Spinal cord (tissue), 4 donors: ENCODE results near the gene FREM1. TPM values are rescaled to one million over a fixed set of nuclear protein-coding genes. Genes with fewer than 3 reads are reported as not detected.

Experiments used
- polyA plus RNA-seq, 2 donors: library from polyadenylated mRNA; unstranded; fragments of 120-200 nt; gene quantifications; one replicate each; pipeline ENCODE4 v1.2.1, GENCODE V29; 2013; ENCODE audit not compliant: insufficient read length in 2 of 2
- small RNA-seq: library from RNA; depleted of rRNA; stranded (forward); fragments of <200 nt; gene quantifications from one replicate; pipeline ENCODE3, GENCODE V24; 2014; ENCODE audit warnings: low replicate concordance
- total RNA-seq, 2 donors: library from RNA; depleted of rRNA in 1 of 2; stranded (reverse); fragments of 120-200 nt in 1 of 2; fragments of >200 nt in 1 of 2; gene quantifications; one replicate each; pipeline versions ENCODE4 v1.2.3 to v1.2.4, GENCODE V29; 2013 to 2014

FREM1 gene
- total and polyA plus RNA-seq, 4 donors, result 20.8 to 41.5 (median 35.6) TPM

Small RNA genes lying within 50 kb of the gene (small RNA-seq; reads per million reads assigned to genes)
- gene RNU6-1260P, result not detected

Other genes starting within 250 kb of the FREM1 start
- 10 to 100 TPM; 14.9 to 61.0 TPM for gene ZDHHC21, start 217.0 kb downstream of the FREM1 start, total RNA-seq
- gene ZDHHC21, start 217.0 kb downstream of the FREM1 start, polyA plus RNA-seq, result 10 to 100 TPM; 14.5 to 20.3 TPM
- under 1 TPM; 0.72 to 0.79 TPM for gene CER1, start 187.7 kb downstream of the FREM1 start, total RNA-seq
- under 1 TPM; 0.49 to 0.78 TPM for gene CER1, start 187.7 kb downstream of the FREM1 start, polyA plus RNA-seq